ENCODE measurements around the gene CD3G.
"Not testable (repeated sequence)": the region's sequence is repeated elsewhere in the genome, so short reads cannot be mapped to it uniquely, and the experiment has no call there.

The CD3G gene

DNA sequence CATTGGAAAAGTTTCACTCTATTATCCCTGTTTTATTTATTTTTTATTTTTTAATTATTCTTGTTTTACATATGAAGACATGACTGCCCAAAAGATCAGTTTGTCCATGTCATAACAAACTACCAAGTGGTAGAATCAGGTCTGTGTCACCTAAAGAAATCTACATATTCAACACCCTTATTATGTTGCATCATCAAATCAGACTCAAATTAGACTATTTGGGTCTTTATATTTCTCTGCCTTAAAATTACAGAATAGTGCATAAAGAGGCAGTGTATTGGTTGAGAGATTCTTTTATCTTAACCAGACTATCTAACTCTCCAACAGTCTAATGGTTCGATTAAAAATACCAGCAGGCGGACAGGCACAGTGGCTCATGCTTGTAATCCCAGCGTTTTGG lies 38.8 kb downstream of the CD3G start:
- DNase-seq = no peak

DNA sequence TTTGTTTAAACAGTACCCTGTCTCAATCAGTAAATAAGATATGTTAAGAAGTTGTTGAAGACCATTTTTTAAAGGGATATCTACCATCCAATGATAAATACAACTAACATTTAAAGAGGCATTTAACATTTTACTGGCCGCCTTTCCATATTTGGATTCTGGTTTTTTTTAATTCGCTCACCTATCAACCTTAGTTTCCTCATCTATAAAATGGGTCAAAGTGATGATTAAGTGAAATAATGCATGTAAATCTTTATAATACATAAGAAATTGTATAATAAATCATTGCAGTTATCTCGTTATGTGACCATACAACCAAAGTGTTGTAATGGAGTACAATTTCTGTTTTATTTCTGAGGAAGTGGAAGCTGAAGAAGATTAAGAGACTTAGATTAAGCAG lies 39.5 kb downstream of the CD3G start:
- no peak for DNase-seq

DNA sequence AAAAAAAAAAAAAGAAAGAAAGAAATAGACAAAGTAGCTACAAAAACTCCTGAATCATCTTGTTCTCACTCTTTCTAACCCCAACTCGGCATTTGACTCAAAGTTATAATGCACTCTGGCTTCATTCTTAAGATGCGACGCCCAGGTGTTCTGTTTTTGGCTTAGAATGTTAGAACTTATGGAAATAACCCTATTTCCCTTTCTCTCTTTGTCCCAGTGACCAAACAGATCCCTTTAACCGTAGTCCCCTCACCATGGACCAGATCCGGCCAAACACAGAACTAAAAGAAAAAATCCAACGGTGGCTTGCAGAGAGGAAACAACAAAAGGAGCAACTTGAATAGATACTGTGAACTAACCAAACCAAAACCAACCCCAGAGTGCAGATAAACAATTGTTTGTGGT lies 52.0 kb downstream of the CD3G start:
- DNase-seq = no peak

DNA sequence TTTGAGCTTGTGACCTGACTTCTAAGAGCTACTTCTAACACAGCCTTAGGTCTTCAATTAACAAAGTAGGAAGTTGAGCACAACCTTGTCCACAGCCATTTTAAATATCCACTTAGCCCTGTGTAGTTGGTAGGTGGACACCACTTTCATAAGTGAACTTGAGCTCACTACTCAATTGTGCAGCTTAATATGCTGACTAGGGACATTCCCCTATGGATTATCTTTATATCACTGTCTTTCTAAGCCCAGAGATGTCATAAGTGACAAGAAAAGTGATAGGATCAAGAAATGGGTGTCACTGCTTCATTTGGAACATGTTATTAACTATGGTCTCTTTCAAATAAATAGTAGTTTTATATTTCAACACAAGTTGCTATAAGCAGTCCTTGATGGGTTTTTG lies 53.3 kb downstream of the CD3G start:
- DNase-seq = no peak

DNA sequence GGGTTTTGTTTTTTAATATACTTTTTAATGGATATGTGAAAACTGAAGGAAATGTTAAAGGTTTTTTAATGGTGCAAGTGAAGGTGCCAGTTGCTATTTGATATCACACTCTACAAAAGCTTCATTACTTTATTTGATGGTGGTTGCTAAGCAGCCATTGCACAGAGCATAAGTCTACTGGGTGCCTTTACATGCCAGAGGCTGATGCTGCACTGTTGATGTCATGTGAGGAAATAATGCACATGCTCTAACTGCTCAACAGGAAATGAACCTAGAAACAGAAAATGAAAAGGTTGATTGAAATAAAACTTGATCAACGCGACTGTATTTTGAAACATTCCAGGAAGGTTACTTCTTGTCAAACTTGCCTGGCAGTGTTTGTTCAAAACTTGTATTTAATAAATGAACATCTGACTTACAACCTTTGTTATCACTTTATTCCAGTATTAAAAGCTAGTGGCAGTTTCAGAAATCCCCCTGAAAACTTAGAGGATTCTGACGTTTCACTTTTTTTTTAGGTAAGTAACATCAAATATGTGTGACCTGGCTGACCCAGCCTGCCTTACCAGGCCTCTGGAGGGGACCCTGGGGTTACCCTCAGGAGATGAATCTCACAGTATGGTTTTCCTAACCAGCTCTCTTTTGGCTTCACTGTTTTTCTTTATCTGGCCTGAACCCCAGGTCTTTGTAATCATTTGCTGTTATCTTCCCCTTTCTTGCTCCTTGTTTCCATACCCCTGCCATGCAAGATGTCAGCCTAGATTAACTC lies 54.8 kb downstream of the CD3G start:
- peak; percentile 18 for DNase-seq

DNA sequence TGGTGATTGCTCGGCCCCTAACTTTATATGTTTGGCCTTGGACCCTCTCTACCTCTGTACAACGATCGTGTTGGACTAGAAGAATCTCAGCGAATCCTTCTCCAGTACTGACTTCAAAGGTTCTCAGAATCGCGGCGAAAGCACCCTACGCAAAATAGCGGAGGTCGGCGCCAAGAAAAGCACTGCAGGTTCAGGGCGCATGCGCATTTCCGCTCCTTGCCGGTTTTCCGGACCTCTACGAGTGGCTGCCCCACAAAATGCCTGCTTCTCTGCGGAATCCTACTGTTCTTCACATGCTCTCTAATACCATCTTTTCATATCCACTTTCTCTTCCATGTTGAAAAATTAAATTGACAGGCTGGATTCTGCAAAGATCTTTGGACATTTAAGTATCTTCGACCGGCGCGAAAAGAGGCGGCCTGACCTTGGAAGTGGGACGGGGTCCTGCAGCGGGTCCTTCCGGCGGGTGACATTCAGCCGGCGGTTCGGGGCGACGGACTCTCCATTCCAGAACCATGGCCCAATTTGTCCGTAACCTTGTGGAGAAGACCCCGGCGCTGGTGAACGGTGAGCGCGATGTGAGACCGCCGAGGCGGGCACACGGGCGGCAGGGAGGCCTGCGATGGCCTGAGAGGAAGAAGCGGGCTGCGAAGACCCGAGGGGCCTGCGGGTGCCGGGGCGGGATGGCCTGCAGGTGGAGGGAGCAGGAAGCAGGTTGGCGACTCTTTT lies 57.2 kb downstream of the CD3G start, which contains the start of gene ATP5MG:
Gene ATP5MG (plus strand): TSS at position 456 of the 729 bp plus-strand sequence. CDS start 60 bp downstream, at position 516.
- DNase-seq = peak; percentile 91

DNA sequence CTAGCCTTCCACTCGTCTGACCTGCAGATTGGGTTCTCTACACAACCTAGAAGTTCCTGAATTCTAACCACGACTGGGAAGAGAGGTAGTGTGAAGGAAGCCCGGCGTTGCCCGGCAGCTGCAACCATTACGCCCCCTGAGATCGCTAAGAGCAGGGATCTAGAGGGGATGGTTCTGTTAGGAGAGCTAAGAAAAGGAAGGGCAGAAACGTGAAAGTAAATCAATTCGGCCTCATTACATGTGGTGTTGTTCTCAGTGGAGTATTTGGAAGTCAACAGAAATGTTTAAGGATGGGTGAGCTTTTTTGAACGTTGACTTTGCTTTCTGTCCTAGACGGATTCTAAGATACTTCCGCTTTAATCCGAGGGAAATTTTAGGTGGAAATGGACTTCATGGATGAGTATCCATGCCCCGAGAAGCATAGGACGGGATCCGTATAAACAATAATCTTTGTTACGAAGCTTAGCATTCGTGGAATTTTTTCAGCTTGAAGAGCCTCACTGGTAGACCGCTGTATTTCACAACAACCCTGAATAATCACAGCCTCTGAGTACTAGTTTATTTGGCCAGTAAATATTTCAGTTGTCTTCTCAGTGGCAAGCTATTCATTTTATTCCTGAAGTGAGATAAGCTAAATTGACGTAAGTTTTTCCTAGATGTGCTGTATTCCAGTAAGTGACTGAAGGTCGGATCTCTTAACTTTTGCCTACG lies 57.9 kb downstream of the CD3G start:
- no peak for DNase-seq

DNA sequence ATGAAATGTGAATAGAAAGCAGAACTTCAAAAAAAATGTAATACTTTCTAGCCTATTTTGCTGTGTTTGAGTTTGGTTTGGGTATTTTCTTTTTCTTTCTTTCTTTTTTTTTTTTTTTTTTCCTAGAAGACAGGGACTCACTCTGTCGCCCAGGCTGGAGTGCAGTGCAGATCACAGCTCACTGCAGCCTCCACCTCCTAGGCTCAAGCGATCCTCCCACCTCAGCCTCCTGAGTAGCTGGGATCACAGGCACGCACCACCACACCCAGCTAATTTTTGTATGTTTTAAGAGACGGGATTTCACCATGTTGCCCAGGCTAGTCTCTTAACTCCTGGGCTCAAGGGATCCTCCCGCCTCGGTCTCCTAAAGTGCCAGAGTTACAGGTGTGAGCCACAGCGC lies 58.5 kb downstream of the CD3G start:
- not testable (repeated sequence) for DNase-seq

Data from stimulated activated CD4-positive, alpha-beta T cell treated with anti-CD3 and anti-CD28 coated beads, Interleukin-4, amount 100 ng/mL, for 1 hour (primary cell).